Hepatocyte (in vitro differentiated cells): ENCODE results near the gene ELL2. TPM values are rescaled to one million over a fixed set of nuclear protein-coding genes. Genes with fewer than 3 reads are reported as not detected.

Experiments used
- DNase-seq: peaks from one replicate; pipeline ENCODE4 v3.0.0-alpha.2; 2016; ENCODE audit warnings: low spot score
- H2AFZ ChIP-seq: fragments of 200-600 bp; sonication (generic); 2 replicates; pipeline ENCODE4 v1.6.0; 2016; ENCODE audit warnings: antibody characterized with exemption, mild to moderate bottlenecking
- H3K27ac ChIP-seq: fragments of 200-600 bp; sonication (generic); 2 replicates; pipeline ENCODE4 v1.5.1; 2016; ENCODE audit warnings: mild to moderate bottlenecking
- H3K27me3 ChIP-seq: fragments of 200-600 bp; sonication (generic); 2 replicates; pipeline ENCODE4 v1.6.1; 2016
- H3K36me3 ChIP-seq: fragments of 200-600 bp; sonication (generic); replicated peaks from 2 replicates; pipeline ENCODE4 v1.5.1; 2016; ENCODE audit warnings: low read depth; ENCODE audit not compliant: insufficient read depth
- H3K4me1 ChIP-seq: fragments of 200-600 bp; sonication (generic); 2 replicates; pipeline ENCODE4 v1.5.1; 2016; ENCODE audit warnings: mild to moderate bottlenecking, moderate library complexity; ENCODE audit not compliant: insufficient read depth
- H3K4me2 ChIP-seq: fragments of 200-600 bp; sonication (generic); 2 replicates; pipeline ENCODE4 v1.6.0; 2016
- H3K4me3 ChIP-seq: fragments of 200-600 bp; sonication (generic); 2 replicates; pipeline ENCODE4 v1.5.1; 2016; ENCODE audit warnings: mild to moderate bottlenecking
- H3K79me2 ChIP-seq: fragments of 200-600 bp; sonication (generic); 2 replicates; pipeline ENCODE4 v1.6.0; 2017; ENCODE audit warnings: mild to moderate bottlenecking
- H3K9me2 ChIP-seq: fragments of 200-600 bp; sonication (generic); replicated peaks from 2 replicates; pipeline ENCODE4 v1.6.0; 2017; ENCODE audit warnings: mild to moderate bottlenecking; ENCODE audit not compliant: insufficient read depth
- H3K9me3 ChIP-seq: fragments of 200-600 bp; sonication (generic); 2 replicates; pipeline ENCODE4 v1.5.1; 2016; ENCODE audit warnings: low read depth, mild to moderate bottlenecking
- H4K20me1 ChIP-seq: fragments of 200-600 bp; sonication (generic); 2 replicates; pipeline ENCODE4 v1.6.0; 2016; ENCODE audit warnings: mild to moderate bottlenecking; ENCODE audit not compliant: insufficient read depth, poor library complexity, severe bottlenecking
- EZH2 ChIP-seq: fragments of 200-600 bp; sonication (generic); IDR thresholded peaks from 2 replicates; pipeline ENCODE4 v1.6.1; 2016; ENCODE audit warnings: antibody characterized with exemption, mild to moderate bottlenecking, borderline replicate concordance
- EZH2phosphoT487 ChIP-seq: fragments of 200-600 bp; sonication (generic); IDR thresholded peaks from one replicate; pipeline ENCODE4 v1.6.1; 2018; ENCODE audit warnings: antibody characterized with exemption, mild to moderate bottlenecking, low read depth, moderate library complexity; ENCODE audit not compliant: unreplicated experiment, severe bottlenecking
- WGBS: methylation state at CpG from one replicate; pipeline ENCODE4 v1.1.6; 2016; ENCODE audit warnings: low lambda C conversion rate; ENCODE audit errors: missing lambda C conversion rate; 5-methylcytosine and 5-hydroxymethylcytosine counted together
- polyA plus RNA-seq: library from polyadenylated mRNA; unstranded; fragments of >200 nt; fragmentation: Nextera tagmentation; extraction: Ambion mirVana; gene quantifications from 2 replicates; pipeline ENCODE4 v1.2.1, GENCODE V29; 2016
- total RNA-seq: library from RNA; depleted of rRNA; stranded (reverse); fragments of >200 nt; gene quantifications from 2 replicates; pipeline ENCODE4 v1.2.3, GENCODE V29; 2014
- TF ChIP-seq, protein P1 (sequence below): fragments of 200-600 bp; sonication (generic); IDR thresholded peaks from 2 replicates; pipeline ENCODE4 v1.5.1; 2016; ENCODE audit warnings: antibody characterized with exemption, mild to moderate bottlenecking; ENCODE audit not compliant: poor library complexity

The ELL2 gene
- total and polyA plus RNA-seq, 2 experiments from 2014 or later: 34.6 to 56.0 TPM

- no peaks in the 10 kb centered on the region for H3K9me2 ChIP-seq
- TF ChIP-seq, protein P1, sequence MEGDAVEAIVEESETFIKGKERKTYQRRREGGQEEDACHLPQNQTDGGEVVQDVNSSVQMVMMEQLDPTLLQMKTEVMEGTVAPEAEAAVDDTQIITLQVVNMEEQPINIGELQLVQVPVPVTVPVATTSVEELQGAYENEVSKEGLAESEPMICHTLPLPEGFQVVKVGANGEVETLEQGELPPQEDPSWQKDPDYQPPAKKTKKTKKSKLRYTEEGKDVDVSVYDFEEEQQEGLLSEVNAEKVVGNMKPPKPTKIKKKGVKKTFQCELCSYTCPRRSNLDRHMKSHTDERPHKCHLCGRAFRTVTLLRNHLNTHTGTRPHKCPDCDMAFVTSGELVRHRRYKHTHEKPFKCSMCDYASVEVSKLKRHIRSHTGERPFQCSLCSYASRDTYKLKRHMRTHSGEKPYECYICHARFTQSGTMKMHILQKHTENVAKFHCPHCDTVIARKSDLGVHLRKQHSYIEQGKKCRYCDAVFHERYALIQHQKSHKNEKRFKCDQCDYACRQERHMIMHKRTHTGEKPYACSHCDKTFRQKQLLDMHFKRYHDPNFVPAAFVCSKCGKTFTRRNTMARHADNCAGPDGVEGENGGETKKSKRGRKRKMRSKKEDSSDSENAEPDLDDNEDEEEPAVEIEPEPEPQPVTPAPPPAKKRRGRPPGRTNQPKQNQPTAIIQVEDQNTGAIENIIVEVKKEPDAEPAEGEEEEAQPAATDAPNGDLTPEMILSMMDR: no peak
- TF ChIP-seq EZH2phosphoT487: no peak
- no peak for TF ChIP-seq EZH2
- no peaks in the 10 kb centered on the region for H3K9me3 ChIP-seq
- WGBS: 54% methylated on average over 9 of the region's 9 CpGs
- peak overlapping the region; percentile 80 for H3K4me3 ChIP-seq
- peaks cover 58% of the 10 kb centered on the region for H4K20me1 ChIP-seq
- H3K79me2 ChIP-seq: peaks cover 66% of the 10 kb centered on the region
- H3K27ac ChIP-seq: peak overlapping the region; percentile 97
- H3K4me2 ChIP-seq: peak overlapping the region; percentile 83
- no peak overlapping the region for H2AFZ ChIP-seq
- peaks cover 24% of the 10 kb centered on the region for H3K4me1 ChIP-seq
- no peaks in the 10 kb centered on the region for H3K27me3 ChIP-seq
- DNase-seq: peak; percentile 27
- H3K36me3 ChIP-seq: no peaks in the 10 kb centered on the region
Observed at GRCh38 chr5:95959051-95959887, 2.4 kb downstream of the ELL2 start.

DNA sequence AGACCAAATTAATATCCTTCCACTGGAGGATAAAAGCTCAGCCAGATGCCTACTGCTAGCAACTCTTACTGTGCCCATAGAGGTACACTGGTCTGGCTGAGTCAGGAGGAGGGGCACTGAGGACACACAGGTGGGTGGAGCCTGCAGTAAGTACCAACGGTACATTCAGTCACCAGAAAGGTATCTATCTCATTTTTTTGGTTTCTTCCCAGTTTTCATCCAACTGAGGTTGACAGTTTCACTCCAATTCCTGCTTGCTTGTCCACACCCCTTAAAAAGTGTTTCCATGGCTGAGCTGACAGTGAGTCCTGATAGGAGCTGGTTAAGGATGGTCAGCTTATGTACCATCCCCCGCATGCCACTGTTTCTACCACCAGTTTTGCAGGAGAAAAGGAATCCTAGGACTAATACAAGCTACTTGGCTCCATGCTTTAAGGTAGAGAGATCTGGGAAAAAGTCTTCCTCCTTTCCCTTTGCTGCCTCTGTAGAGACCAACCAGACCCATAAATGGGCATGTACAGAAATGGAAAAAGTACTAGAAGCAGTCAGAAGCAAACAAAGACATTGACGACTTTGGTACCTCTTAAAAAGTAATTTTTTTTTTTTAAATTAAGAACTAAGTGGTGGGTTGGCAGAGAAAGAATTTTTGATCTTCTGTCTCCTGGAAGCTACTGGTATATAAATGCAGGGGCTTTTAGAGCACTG lies 3.2 kb downstream of the ELL2 start:
- no peak for DNase-seq
- Histone ChIP-seq H3K9me3 (no peaks in the 10 kb centered on the region), H3K36me3 (no peaks in the 10 kb centered on the region), H4K20me1 (peaks cover 65% of the 10 kb centered on the region), H3K4me3 (peak overlapping the region; percentile 80), H3K27me3 (no peaks in the 10 kb centered on the region), H3K4me2 (peak overlapping the region; percentile 83), H3K27ac (no peak overlapping the region), H3K9me2 (no peaks in the 10 kb centered on the region), H3K79me2 (peaks cover 74% of the 10 kb centered on the region), H3K4me1 (peaks cover 24% of the 10 kb centered on the region), H2AFZ (no peak overlapping the region)
- 68% methylated on average over 3 of the region's 3 CpGs for WGBS
- TF ChIP-seq, protein P1: no peak
- TF ChIP-seq EZH2phosphoT487: no peak
- TF ChIP-seq EZH2: no peak

GRCh38 chr5:95957561-95958203 lies 4.0 kb downstream of the ELL2 start:
- no peaks in the 10 kb centered on the region for H3K9me3 ChIP-seq
- no peak overlapping the region for H2AFZ ChIP-seq
- TF ChIP-seq EZH2phosphoT487 (no peak), EZH2 (no peak)
- TF ChIP-seq, protein P1: no peak
- H3K79me2 ChIP-seq: peaks cover 82% of the 10 kb centered on the region
- no peak overlapping the region for H3K4me3 ChIP-seq
- peak overlapping the region; percentile 83 for H3K4me2 ChIP-seq
- peaks cover 65% of the 10 kb centered on the region for H4K20me1 ChIP-seq
- no peak for DNase-seq
- WGBS: 89% methylated on average over 3 of the region's 3 CpGs
- H3K9me2 ChIP-seq: no peaks in the 10 kb centered on the region
- no peaks in the 10 kb centered on the region for H3K36me3 ChIP-seq
- no peaks in the 10 kb centered on the region for H3K27me3 ChIP-seq
- no peak overlapping the region for H3K27ac ChIP-seq
- H3K4me1 ChIP-seq: peaks cover 24% of the 10 kb centered on the region
